Effector memory CD4-positive, alpha-beta T cell (primary cell): Measurements from ENCODE around the gene MYLK4.

ENCODE experiments used
- DNase-seq, 3 donors: peaks; one replicate each; pipeline ENCODE4 v3.0.0-alpha.2; 2020
- H3K27ac ChIP-seq: 2 replicates; pipeline ENCODE4 v1.7.0; 2013; ENCODE audit warnings: mild to moderate bottlenecking, low read length, moderate library complexity; ENCODE audit not compliant: insufficient read depth, poor library complexity, severe bottlenecking
- H3K27me3 ChIP-seq: replicated peaks from 2 replicates; pipeline ENCODE4 v1.7.0; 2013; ENCODE audit warnings: mild to moderate bottlenecking, low read length; ENCODE audit not compliant: insufficient read depth, control insufficient read depth, poor library complexity, severe bottlenecking
- H3K36me3 ChIP-seq: 2 replicates; pipeline ENCODE4 v1.7.0; 2013; ENCODE audit warnings: mild to moderate bottlenecking, low read length, moderate library complexity; ENCODE audit not compliant: control insufficient read depth, insufficient read depth
- H3K4me1 ChIP-seq: 2 replicates; pipeline ENCODE4 v1.7.0; 2013; ENCODE audit warnings: low read length, mild to moderate bottlenecking; ENCODE audit not compliant: control insufficient read depth, insufficient read depth, poor library complexity, severe bottlenecking
- H3K4me3 ChIP-seq: 2 replicates; pipeline ENCODE4 v1.7.0; 2013; ENCODE audit warnings: low read length, low read depth, mild to moderate bottlenecking; ENCODE audit not compliant: insufficient read depth, poor library complexity, severe bottlenecking
- H3K9me3 ChIP-seq: 2 replicates; pipeline ENCODE4 v1.7.0; 2013; ENCODE audit warnings: mild to moderate bottlenecking, low read length, moderate library complexity; ENCODE audit not compliant: control insufficient read depth

Gene MYLK4

GRCh38 chr6:2725999-2726567, 24.6 kb downstream of the MYLK4 start:
- H3K36me3 ChIP-seq = no peaks in the 10 kb centered on the region
- H3K9me3 ChIP-seq = no peaks in the 10 kb centered on the region
- H3K4me3 ChIP-seq = no peak overlapping the region
- H3K27me3 ChIP-seq = no peaks in the 10 kb centered on the region
- no peaks in the 10 kb centered on the region for H3K4me1 ChIP-seq
- no peak overlapping the region for H3K27ac ChIP-seq
- DNase-seq = no peak

- Histone ChIP-seq H3K9me3 (no peaks in the 10 kb centered on the region), H3K4me3 (no peak overlapping the region), H3K36me3 (no peaks in the 10 kb centered on the region), H3K4me1 (no peaks in the 10 kb centered on the region), H3K27me3 (no peaks in the 10 kb centered on the region), H3K27ac (no peak overlapping the region)
- no peak for DNase-seq
Measured at GRCh38 chr6:2725364-2725988, 25.2 kb downstream of the MYLK4 start.

- no peak for DNase-seq
- no peak overlapping the region for H3K4me3 ChIP-seq
- no peaks in the 10 kb centered on the region for H3K36me3 ChIP-seq
- H3K27me3 ChIP-seq = no peaks in the 10 kb centered on the region
- no peaks in the 10 kb centered on the region for H3K4me1 ChIP-seq
- H3K27ac ChIP-seq = no peak overlapping the region
- no peaks in the 10 kb centered on the region for H3K9me3 ChIP-seq
Measured at GRCh38 chr6:2721219-2721618, 29.5 kb downstream of the MYLK4 start.

DNA sequence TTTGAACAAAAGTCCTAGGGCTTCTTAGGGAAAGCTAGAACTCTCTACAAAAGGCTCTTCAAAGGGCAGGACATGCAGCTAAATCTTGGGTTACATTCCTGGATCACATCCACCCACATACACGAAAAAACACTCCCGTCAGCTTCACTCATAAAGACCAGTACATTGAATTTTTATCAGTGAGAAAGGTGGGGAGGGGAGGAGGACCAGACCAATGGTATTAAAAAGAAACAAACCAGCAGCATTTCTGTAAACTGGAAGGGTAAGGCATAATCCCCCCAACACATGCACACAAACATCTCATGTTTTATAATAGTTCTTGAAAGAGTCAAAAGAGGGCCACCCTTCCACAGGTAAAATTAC, 31.6 kb downstream of the MYLK4 start:
- no peaks in the 10 kb centered on the region for H3K4me1 ChIP-seq
- no peaks in the 10 kb centered on the region for H3K36me3 ChIP-seq
- H3K9me3 ChIP-seq = no peaks in the 10 kb centered on the region
- no peak overlapping the region for H3K4me3 ChIP-seq
- no peaks in the 10 kb centered on the region for H3K27me3 ChIP-seq
- DNase-seq = no peak
- no peak overlapping the region for H3K27ac ChIP-seq

- H3K36me3 ChIP-seq = no peaks in the 10 kb centered on the region
- no peaks in the 10 kb centered on the region for H3K9me3 ChIP-seq
- no peaks in the 10 kb centered on the region for H3K4me1 ChIP-seq
- no peak overlapping the region for H3K27ac ChIP-seq
- no peak for DNase-seq
- no peak overlapping the region for H3K4me3 ChIP-seq
- no peaks in the 10 kb centered on the region for H3K27me3 ChIP-seq
Measured at GRCh38 chr6:2718334-2719092, 32.2 kb downstream of the MYLK4 start.

GRCh38 chr6:2716936-2717700, 33.6 kb downstream of the MYLK4 start:
- H3K4me3 ChIP-seq = no peak overlapping the region
- DNase-seq = no peak
- no peaks in the 10 kb centered on the region for H3K36me3 ChIP-seq
- H3K27ac ChIP-seq = no peak overlapping the region
- H3K9me3 ChIP-seq = no peaks in the 10 kb centered on the region
- no peaks in the 10 kb centered on the region for H3K4me1 ChIP-seq
- no peaks in the 10 kb centered on the region for H3K27me3 ChIP-seq

GRCh38 chr6:2715737-2716136, 35.0 kb downstream of the MYLK4 start:
- Histone ChIP-seq H3K9me3 (no peaks in the 10 kb centered on the region), H3K4me1 (no peaks in the 10 kb centered on the region), H3K4me3 (no peak overlapping the region), H3K27me3 (no peaks in the 10 kb centered on the region), H3K36me3 (no peaks in the 10 kb centered on the region), H3K27ac (no peak overlapping the region)
- DNase-seq = no peak

GRCh38 chr6:2714111-2714895, 36.4 kb downstream of the MYLK4 start:
- no peaks in the 10 kb centered on the region for H3K36me3 ChIP-seq
- H3K4me3 ChIP-seq = no peak overlapping the region
- no peaks in the 10 kb centered on the region for H3K9me3 ChIP-seq
- H3K27ac ChIP-seq = no peak overlapping the region
- no peaks in the 10 kb centered on the region for H3K4me1 ChIP-seq
- no peak for DNase-seq
- no peaks in the 10 kb centered on the region for H3K27me3 ChIP-seq

GRCh38 chr6:2713473-2714110, 37.1 kb downstream of the MYLK4 start:
- Histone ChIP-seq H3K4me1 (no peaks in the 10 kb centered on the region), H3K27me3 (no peaks in the 10 kb centered on the region), H3K4me3 (no peak overlapping the region), H3K9me3 (no peaks in the 10 kb centered on the region), H3K27ac (no peak overlapping the region), H3K36me3 (no peaks in the 10 kb centered on the region)
- no peak for DNase-seq
